Ishikawa (cell line): ENCODE results near the gene LONRF2.

ENCODE experiments used
- CEBPB ChIP-seq: IDR thresholded peaks from 2 replicates; pipeline ENCODE4 v1.6.1; 2012
- CREB1 ChIP-seq: IDR thresholded peaks from 2 replicates; pipeline ENCODE4 v1.6.1; 2012; ENCODE audit warnings: low read depth
- EGR1 ChIP-seq: IDR thresholded peaks from 2 replicates; pipeline ENCODE4 v1.6.1; 2012
- EP300 ChIP-seq: IDR thresholded peaks from 2 replicates; pipeline ENCODE4 v1.6.1; 2012; ENCODE audit warnings: borderline replicate concordance
- FOXM1 ChIP-seq: IDR thresholded peaks from 2 replicates; pipeline ENCODE4 v1.6.1; 2012; ENCODE audit warnings: low read depth, borderline replicate concordance
- MAX ChIP-seq: IDR thresholded peaks from 2 replicates; pipeline ENCODE4 v1.6.1; 2012
- NFIC ChIP-seq: IDR thresholded peaks from 2 replicates; pipeline ENCODE4 v1.6.1; 2012
- RAD21 ChIP-seq: IDR thresholded peaks from 2 replicates; pipeline ENCODE4 v1.6.1; 2012; ENCODE audit warnings: low read depth
- REST ChIP-seq: IDR thresholded peaks from 2 replicates; pipeline ENCODE4 v1.6.1; 2012; ENCODE audit warnings: low read depth, mild to moderate bottlenecking
- TAF1 ChIP-seq: IDR thresholded peaks from 2 replicates; pipeline ENCODE4 v1.6.1; 2012; ENCODE audit warnings: low read depth, mild to moderate bottlenecking
- TCF12 ChIP-seq: IDR thresholded peaks from 2 replicates; pipeline ENCODE4 v1.6.1; 2012; ENCODE audit warnings: low read depth
- TEAD4 ChIP-seq: IDR thresholded peaks from 2 replicates; pipeline ENCODE4 v1.6.1; 2012
- YY1 ChIP-seq: IDR thresholded peaks from 2 replicates; pipeline ENCODE4 v1.6.1; 2012; ENCODE audit warnings: low read depth
- ZBTB7A ChIP-seq: IDR thresholded peaks from 2 replicates; pipeline ENCODE4 v1.6.1; 2012; ENCODE audit warnings: low read depth
- TF ChIP-seq, protein P1 (sequence below): IDR thresholded peaks from 2 replicates; pipeline ENCODE4 v1.6.1; 2012

LONRF2 gene

DNA sequence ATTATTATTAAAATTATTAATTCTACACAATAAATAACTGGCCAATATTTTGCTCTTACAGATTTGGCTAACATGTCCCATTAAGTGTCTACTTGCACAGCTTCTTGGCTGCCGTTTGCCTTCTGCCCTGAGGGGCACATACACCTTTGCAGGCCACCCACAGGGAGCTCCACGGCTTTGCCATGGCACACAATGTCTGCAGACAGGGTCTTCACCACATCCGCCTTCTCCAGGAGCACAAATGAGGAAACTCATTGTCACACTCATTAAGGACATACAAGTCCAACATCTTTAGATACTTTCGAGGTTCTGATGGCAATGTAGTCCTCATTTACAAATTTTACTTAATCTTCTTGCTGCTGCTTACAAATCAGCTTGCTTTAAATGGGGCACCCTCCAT lies 45.6 kb downstream of the LONRF2 start:
- TF ChIP-seq TEAD4 (no peak), TCF12 (no peak), CEBPB (no peak), RAD21 (no peak), CREB1 (no peak), EP300 (no peak), NFIC (no peak), FOXM1 (no peak), MAX (no peak), TAF1 (no peak), EGR1 (no peak), YY1 (no peak), REST (no peak), ZBTB7A (no peak)
- TF ChIP-seq, protein P1, sequence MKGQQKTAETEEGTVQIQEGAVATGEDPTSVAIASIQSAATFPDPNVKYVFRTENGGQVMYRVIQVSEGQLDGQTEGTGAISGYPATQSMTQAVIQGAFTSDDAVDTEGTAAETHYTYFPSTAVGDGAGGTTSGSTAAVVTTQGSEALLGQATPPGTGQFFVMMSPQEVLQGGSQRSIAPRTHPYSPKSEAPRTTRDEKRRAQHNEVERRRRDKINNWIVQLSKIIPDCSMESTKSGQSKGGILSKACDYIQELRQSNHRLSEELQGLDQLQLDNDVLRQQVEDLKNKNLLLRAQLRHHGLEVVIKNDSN, result no peak

DNA sequence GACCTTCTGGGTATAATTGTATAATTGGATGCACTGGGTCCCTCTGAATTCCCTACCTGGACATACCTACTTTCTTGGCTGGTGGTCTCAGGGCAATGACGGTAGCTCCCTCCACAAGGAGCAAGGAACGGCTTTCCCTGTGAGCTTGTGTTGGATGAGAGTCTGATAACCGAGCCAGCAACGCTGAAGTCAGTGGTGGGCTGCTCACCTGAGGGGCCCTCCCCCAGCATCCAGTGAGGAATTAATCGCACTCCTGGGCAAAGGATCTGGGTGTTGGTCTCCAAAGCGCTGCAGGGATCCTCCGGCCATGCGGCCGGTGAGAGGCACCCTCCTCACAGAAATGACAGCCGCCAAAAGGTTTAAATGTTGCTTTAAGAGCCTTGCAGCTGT lies 47.1 kb downstream of the LONRF2 start:
- TF ChIP-seq FOXM1 (no peak), TCF12 (no peak), REST (no peak), NFIC (no peak), YY1 (no peak), RAD21 (no peak), EGR1 (no peak), EP300 (no peak), CEBPB (no peak), ZBTB7A (no peak), TAF1 (no peak), MAX (no peak), TEAD4 (no peak), CREB1 (no peak)
- TF ChIP-seq, protein P1, result no peak

DNA sequence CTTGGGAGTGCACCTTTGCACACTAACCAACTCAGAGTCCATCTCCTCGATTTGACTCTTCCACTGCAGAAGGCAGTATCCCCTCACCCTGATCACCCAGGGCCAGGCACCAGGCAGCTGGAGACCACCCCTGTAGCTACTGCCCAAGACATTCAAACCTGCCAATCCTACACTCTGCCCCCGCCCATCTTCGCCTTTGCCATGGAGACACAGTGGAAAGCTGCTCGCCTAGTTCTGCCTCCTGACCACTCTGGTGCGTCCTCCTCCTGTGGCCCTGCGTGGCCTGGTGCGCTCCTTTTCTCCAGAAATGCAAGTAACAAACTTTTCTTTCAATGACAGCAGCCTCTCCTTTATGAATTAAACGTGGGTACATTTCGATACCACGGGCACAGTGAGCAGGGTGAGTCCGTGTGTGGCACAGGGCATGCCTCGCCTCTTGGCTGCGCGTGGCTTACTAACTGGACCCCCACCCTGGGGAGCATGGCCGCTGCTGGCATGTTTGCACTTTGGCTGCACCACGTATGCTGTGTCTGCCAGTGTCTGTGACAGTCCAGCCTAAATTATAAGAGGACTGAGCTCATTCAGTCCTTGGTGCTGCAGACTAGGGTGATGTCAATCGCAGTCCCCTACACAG lies 47.6 kb downstream of the LONRF2 start:
- TF ChIP-seq TEAD4 (no peak), MAX (no peak), EGR1 (no peak), NFIC (no peak), RAD21 (no peak), TCF12 (no peak), CEBPB (no peak), FOXM1 (no peak), CREB1 (no peak), YY1 (no peak), REST (no peak), ZBTB7A (no peak), EP300 (no peak), TAF1 (no peak)
- TF ChIP-seq, protein P1, result no peak
